C4-2B (cell line): ENCODE results near the gene HOXC9.

Experiments
- ZFX ChIP-seq: fragments of 450-650 bp; IDR thresholded peaks from 2 replicates; pipeline ENCODE4 v1.6.1; 2017
- TF ChIP-seq, protein P1 (sequence below): fragments of 450-650 bp; conservative IDR thresholded peaks from 2 replicates; pipeline ENCODE4 v1.5.1; 2017; ENCODE audit warnings: mild to moderate bottlenecking

DNA sequence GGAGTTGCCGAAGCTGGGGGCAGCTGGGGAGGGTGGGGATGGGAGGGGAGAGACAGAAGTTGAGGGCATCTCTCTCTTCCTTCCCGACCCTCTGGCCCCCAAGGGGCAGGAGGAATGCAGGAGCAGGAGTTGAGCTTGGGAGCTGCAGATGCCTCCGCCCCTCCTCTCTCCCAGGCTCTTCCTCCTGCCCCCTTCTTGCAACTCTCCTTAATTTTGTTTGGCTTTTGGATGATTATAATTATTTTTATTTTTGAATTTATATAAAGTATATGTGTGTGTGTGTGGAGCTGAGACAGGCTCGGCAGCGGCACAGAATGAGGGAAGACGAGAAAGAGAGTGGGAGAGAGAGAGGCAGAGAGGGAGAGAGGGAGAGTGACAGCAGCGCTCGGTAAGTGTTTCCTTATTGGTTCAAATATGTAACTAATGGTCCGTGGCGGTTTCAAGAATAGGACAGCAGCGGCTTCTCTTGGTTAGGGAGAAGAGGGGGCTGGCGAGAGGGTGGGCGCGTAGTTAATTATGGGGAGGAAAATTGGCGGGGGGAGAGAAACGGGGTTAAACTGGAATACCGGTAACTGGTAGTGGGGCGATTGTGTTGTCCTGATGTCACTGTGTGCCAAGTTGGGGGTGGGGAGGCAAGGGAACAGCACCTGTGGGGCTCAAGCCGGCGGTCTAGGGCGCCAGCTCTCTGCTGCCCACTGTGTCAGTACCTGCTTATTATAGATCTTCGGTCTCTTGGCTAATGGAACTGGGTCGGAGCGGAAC, 17.2 kb downstream of the HOXC9 start:
- TF ChIP-seq, protein P1, sequence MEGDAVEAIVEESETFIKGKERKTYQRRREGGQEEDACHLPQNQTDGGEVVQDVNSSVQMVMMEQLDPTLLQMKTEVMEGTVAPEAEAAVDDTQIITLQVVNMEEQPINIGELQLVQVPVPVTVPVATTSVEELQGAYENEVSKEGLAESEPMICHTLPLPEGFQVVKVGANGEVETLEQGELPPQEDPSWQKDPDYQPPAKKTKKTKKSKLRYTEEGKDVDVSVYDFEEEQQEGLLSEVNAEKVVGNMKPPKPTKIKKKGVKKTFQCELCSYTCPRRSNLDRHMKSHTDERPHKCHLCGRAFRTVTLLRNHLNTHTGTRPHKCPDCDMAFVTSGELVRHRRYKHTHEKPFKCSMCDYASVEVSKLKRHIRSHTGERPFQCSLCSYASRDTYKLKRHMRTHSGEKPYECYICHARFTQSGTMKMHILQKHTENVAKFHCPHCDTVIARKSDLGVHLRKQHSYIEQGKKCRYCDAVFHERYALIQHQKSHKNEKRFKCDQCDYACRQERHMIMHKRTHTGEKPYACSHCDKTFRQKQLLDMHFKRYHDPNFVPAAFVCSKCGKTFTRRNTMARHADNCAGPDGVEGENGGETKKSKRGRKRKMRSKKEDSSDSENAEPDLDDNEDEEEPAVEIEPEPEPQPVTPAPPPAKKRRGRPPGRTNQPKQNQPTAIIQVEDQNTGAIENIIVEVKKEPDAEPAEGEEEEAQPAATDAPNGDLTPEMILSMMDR = no peak
- no peak for TF ChIP-seq ZFX
